ENCODE data around the gene PARPBP.
"Not testable (repeated sequence)": the region's sequence is repeated elsewhere in the genome, so short reads cannot be mapped to it uniquely, and the experiment has no call there.

DNA sequence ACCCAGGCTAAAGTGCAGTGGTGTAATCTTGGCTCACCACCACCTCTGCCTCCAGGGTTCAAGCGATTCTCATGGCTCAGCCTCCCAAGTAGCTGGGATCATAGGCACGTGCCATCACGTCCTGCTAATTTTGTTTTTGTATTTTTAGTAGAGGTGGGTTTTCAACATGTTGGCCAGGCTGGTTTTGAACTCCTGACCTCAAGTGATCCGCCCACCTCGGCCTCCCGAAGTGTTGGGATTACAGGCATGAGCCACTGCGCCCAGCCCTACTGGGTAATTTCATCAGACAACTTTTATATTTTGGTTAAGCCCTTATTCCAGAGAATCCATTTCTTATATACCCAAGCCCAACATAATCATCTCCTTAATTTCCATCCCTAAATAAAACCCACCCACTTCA, 47.9 kb upstream of the PARPBP start:
- not testable (repeated sequence) for TF ChIP-seq CTCF, POLR2A (IDR thresholded peaks at IDR 0.05)
